HG03575 (cell line): Measurements from ENCODE around the gene C12orf60.
"Not testable (repeated sequence)": the region's sequence is repeated elsewhere in the genome, so short reads cannot be mapped to it uniquely, and the experiment has no call there.

Source experiments
- ATAC-seq: cut with Tn5 transposase; IDR thresholded peaks from one replicate; pipeline ENCODE4 v1.9.1; 2021; ENCODE audit not compliant: unreplicated experiment, insufficient number of reproducible peaks, low FRiP score; ENCODE audit errors: extremely low read depth

The C12orf60 gene, protein sequence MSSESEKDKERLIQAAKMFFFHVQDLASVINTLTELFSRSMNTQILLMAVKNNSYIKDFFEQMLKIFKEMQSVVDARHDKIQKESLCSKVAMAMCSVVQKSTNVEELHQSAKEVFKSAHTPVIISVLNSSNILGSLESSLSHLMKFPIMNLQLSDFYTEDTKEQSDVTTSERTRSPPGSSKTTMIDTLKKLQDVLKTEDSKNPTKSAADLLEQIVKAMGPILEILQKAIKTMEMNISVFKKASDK

DNA sequence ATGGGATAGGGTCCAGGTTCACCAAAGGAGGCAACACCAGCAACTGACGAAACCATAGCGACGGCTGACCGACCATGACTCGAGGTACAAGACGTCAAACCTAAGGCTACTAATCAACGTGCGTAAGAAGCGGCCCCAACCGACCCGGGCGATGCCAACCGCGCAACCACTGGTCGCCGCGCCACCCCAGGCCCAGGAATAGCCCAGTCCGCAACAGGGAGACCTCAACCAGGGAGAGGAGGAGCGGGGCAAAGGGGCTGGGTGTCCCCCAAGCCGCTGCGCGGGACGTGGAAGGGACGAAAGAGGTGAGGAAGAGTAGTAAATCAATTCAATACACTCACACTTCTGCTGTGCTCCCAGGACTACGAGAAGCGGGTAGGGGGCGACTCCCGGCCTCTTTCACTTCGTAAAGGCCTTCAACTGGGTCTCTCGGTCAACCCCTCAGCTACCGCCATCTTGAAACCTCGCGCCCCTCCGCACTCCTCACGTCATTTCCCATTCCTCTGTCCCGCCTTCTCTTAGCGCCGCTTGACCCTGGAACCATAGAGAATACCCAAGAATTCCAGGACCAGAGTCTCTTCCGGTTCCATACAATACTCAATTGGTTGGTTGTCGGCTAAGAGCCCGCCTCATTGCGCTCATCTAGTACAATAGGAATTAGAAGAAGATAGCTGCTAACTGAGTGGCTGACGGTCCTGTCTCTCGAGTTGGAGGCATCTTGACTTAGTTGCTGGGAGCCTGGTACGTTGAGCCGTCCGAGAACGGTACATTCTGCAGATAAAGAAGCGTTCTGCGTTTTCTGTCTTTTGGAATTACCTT is at the start of gene C12orf60, which contains the start of gene WBP11:
Gene C12orf60 (plus strand): TSS at position 660 of the 819 bp plus-strand sequence. CDS start 19,266 bp downstream, outside the sequence.
Gene WBP11 (minus strand): TSS at position 468 of the 819 bp plus-strand sequence. CDS start 2,095 bp downstream, outside the sequence.
- peak; percentile 99 for ATAC-seq

DNA sequence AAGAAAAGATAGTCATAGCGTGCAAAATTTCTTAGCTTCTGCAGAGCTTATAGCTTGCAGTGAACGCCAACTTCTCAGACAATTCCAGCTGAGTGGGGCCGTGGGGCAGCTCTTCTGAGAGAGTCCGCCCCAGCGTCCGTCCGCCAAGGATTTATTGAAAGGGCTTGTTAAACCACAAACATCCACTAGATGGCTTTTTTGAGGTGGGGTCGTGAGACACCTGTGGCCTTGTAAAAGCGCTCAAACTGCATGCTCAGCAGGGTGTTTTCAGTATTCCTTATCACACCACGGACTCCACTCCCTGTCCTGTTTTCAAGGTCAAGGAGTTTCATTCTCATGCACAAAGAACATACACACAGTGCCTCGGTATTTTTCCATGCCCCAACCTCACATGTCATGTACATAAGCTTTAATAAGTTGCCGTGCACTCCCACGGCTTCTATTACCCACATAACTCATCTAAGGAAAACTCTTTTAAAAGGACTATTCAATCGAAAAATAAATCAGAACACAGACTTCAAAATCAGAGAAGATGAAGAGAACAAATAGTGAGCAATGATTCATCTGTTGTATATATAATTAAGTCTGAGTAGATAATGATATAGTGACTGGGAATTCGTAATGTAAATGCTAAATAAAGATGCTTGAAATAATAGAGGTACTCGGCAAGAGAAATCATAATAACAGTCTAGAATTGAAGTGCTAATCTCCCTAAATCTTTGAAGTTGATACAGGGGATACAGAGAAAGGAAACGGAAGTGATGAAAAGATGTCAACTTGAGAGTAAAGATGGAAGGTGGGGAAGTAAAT is 46.9 kb upstream of the C12orf60 start:
- ATAC-seq = no peak

DNA sequence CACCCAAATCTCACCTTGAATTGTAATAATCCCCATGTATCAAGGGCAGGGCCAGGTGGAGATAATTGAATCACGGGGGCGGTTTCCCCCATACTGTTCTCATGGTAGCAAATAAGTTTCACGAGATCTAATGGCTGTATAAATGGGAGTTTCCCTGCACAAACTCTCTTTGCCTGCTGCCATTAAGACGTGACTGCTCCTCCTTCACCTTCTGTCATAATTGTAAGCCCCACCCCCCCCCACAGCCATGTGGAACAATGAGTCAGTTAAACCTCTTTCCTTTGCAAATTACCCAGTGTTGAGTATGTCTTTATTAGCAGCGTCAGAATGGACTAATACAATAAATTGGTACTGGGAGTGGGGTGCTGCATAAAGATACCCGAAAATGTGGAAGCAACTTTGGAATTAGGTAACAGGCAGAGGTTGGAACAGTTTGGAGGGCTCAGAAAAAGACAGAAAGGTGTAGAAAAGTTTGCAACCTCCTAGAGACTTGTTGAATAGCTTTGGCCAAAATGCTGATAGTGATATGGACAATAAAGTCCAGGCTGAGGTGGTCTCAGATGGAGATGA is 43.7 kb upstream of the C12orf60 start:
- ATAC-seq = not testable (repeated sequence)

DNA sequence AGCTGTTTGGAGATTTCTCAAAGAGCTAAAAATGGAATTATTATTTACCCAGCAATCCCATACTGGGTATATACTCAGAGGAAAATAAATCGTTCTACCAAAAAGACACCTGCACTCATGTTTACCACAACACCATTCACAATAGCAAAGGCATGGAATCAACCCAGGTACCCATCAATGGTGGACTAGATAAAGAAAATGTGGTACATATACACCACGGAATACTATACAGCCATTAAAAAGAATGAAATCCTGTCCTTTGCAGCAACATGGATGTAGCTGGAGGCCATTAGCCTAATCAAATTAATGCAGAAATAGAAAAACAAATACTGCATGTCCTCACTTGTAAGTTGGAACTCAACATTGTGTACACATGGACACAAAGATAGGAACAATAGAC is 38.1 kb upstream of the C12orf60 start:
- no peak for ATAC-seq

DNA sequence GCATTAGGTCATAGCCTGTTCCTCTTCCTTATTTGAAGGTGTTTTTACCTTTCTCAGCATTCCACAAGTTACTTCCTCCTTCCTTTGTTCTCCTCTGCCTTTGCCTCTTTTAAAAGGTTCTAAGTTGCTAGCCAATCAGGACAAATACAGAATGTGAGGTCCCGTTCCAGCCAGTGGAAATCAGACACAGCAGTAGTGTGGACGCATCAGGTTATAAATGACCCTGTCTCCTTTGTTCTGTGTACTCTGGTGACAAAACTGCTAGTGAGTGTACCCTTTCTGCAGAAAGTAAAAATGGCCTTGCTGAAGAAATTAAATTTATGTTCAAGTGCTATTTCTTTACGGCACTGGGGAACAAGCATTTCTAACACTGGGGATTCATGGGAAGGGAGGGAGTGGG is 37.5 kb upstream of the C12orf60 start:
- not testable (repeated sequence) for ATAC-seq

DNA sequence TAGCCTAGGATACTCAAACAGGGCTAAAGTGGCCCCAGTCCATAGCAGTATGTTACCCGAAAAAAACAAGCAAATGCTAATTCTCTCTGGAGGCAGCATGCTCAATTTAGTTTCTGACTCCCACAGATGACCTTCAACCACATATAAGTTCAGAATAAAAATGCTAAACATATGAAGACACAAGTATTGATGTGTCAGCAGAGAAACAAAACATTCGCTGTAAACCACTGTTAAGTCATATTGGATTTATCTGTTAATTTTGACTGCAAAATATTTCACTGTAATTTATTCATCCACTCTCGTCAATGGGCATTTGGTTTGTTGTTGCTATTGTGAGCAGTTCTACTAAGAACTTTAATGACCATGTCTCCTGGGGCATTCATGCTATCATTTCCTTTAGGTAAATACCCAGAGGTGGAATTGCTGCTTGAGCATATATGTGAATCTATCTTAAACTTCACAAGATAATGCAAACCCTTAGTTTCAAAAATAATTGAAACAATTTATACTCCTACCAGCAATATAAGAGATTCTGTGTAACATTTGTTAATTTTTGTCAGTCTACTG is 36.7 kb upstream of the C12orf60 start:
- ATAC-seq = no peak

DNA sequence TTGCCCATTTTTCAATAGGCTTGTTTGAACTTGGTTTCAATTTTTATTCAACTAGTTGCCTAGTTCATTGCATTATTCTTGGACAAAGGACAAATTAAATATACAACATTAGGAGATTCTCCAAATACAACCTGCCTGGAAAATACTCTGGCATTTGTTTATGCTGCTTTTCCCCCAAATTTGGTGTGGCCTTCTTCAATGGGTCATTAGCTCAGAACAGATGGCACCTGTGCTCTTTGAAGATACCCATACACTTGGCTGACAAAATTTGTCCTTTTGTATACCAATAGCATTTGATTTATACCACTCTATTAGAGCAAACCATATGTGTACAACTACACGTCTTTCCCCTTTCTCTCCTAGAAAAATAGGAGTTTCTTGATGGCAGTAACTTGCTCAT is 35.9 kb upstream of the C12orf60 start:
- no peak for ATAC-seq

DNA sequence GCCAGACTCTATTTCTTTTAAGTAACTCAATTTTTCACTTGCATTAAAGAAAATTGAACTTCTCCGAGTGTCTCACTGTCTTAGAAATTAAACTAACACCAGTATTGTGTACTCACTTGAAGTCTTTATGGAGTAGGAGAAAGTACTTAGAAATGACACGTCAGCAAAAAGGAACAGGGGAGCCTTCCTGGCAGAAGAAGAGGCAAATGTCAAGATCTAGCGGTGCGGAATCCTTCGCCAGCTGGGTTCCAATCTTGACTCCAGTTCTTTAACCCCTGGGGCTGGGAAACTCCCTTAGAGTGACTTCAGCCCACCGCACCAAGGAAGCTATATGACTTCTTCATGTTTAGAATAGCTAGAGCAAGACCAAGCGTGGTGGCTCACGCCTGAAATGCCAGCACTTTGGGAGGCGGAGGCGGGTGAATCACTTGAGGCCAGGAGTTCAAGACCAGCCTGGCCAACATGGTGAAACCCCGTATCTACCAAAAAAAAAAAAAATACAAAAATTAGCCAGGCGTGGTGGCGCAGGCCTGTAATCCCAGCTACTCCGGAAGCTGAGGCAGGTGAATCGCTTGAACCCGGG is 34.6 kb upstream of the C12orf60 start:
- no peak for ATAC-seq

DNA sequence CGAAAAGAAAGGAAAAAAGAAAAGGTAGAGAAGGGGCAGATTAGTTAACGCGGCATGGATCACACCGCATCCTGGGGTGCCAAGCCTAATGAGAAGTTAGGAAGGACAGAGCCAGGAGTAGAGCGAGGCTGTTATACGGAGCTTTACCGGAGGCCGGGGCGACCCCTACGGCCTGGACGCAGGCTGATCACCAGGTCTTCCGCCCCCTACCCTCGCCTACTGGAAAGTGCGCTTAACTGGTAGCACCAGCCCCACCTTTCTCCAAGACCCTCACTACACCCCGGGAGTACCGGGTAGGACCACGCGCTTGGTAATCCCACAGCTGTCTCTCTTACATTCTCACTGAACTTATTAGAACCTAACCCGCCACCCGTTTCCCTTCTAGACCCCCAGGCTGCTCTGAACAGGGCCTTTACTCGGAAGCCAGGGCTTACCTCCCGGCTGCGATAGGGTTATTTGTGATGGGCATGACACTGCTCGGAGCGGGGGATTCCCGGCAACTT is 34.0 kb upstream of the C12orf60 start:
- ATAC-seq = no peak

DNA sequence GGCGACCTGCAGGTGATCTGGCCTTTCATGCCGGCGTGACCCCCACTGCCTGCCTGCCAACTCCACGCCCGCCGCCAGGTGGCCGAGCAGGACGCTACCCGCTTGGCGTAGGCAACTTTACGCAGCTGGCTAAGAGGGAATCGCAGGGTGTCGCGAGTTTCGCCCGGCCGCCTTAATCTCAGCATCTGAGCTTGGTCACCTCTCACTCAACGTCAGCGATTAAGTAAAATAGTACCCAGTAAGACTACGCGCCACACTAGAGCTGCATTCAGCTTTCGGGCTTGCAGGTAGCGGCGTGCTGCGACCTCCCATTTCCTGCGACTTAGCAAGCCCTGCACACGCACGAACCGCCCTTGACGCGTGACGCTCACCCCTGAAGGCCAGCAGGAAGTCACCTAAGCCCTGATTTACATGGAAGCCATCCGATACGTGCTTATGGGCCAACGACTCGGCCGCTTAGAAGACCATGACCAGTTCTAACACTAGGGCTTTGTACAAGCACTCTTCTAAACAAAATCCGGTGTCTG is 33.4 kb upstream of the C12orf60 start:
- peak; percentile 21 for ATAC-seq

DNA sequence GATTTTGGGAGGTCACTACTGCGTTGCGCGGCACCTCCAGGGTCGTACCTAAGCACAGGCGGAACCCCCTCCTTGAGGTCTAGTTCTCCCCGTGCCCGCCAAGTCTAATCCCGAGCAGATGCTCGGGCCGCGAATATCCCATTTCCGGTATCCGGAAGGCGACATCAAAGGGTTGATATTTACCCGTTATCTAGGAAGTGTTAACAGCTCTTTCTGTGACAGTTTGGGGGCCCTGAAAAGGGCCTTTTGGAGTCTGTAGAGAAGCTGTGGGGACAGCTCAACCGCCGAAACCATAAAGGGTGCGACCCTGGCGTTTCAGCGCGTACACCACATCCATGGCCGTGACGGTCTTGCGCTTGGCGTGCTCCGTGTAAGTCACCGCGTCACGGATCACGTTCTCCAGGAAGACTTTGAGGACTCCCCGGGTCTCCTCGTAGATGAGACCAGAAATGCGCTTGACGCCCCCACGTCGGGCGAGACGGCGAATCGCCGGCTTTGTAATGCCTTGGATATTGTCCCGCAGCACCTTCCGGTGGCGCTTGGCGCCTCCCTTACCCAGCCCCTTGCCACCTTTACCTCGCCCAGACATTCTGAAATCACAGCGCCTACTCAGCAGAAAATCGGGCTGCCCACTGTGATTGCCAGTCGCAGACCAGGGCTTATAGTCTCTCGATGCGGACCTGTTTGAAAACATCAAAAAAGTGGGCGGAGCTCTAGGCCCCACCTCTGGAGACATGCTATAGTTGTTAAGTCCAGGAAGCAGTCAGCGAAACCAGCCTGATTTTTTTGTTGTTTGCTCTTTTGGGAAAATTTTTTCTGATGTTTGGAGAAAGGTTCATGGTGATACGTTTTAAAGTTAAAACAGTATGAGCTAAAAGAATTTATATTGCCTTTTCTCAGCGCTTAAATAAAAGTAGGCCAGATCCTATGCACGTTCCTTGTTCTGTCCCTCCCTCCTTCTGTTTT is 32.7 kb upstream of the C12orf60 start:
- peak; percentile 20 for ATAC-seq

DNA sequence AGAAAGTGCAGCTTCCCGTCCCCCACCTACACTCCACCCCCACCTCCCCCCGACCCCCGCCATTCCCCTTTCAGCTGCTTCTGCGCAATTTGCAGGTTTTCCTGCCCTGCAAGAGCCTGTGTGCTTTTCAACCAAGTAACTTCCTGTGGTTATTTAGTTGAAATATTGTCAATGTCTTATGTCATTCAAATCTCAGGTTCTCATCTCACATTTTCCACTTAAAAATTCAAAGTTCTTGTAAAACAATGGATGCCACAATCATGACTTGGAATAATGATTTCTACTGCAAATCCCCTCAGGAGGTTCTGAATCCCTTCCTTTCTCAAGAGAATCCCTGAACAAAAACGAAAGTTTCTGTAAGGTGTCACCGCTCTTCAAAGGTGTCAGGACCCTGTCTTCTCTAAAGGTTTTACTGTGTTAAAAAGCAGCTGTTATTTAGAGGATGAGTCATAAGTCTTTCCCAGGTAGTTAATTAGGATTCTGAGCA is 31.8 kb upstream of the C12orf60 start:
- ATAC-seq = no peak

DNA sequence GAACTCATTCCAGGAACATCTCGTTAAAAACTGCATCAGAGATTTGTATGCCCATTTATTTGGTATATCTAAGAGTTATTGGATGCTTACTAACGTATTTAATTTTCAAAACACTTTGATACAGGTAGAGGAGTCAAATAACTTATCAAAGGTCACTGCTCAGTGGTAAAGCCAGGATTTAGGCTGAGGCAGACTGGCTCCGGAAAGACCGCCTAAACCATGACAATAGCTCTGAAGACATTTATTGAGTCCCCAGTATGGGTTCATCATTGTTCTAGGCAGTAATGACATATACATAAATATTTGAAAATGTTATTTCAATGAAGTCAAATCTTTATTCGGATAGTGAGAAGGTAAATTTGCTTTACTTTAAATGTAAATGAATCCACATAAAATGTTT is 30.5 kb upstream of the C12orf60 start:
- ATAC-seq = no peak

DNA sequence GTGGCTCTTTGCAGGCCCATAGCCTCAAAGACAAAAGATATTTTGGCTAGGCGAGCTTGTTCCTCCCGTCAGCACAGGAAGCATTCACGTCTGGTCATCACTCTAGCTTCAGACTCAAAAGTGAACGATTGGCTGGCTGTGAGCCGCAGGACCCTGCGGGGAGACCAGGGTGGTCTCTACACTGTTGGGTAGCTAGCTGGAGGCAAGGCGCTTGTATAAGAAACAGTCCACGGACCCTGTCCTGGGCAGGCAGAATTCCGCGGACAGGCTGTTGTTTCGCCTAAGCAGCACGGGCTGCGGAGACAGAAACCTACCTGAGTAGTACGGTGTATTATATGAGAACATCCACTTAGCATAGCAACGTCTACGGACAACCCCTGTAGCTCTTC is 29.8 kb upstream of the C12orf60 start:
- ATAC-seq = peak; percentile 2

DNA sequence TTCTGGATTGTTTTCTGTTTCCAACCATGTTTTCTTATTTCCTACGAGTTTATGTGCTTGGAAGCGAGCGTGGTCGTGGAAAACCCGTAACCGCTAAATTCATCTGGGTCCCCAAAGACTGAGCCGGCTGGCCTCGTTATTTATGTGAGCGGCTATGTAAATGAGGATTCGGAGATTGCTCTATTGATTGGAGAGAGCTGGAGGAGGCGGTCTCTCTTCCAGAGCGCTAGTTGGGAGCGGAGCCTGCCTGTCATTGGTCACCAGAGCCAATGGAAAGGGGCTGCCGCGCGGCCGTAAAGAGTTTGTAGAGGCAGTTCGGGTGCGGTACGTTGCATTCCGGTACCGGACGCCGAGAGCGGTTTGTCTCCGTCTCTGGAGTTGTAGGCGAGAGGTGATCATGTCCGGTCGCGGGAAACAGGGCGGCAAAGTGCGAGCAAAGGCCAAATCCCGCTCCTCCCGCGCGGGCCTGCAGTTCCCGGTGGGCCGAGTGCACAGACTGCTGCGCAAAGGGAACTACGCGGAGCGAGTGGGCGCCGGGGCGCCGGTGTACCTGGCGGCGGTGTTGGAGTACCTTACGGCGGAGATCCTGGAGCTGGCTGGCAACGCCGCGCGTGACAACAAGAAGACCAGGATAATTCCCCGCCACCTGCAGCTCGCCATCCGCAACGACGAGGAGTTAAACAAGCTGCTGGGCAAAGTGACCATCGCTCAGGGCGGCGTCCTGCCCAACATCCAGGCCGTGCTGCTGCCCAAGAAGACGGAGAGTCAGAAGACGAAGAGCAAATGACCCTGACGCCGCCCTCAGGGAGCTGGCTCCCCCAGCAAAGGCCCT is 29.2 kb upstream of the C12orf60 start:
- ATAC-seq = peak; percentile 41
